GM12872 (cell line): ENCODE results near the gene AASS.

Source experiments
- CTCF ChIP-seq: IDR thresholded peaks from 3 replicates; pipeline ENCODE4 v1.5.1; 2011; ENCODE audit warnings: low read depth, mild to moderate bottlenecking, low read length, moderate library complexity; ENCODE audit not compliant: insufficient read depth

The AASS gene

GRCh38 chr7:122073635-122074034 lies 70.4 kb downstream of the AASS start:
- TF ChIP-seq CTCF, result no peak

GRCh38 chr7:122072924-122073599 lies 71.0 kb downstream of the AASS start:
- TF ChIP-seq CTCF, result no peak

GRCh38 chr7:122072272-122072671 lies 71.8 kb downstream of the AASS start:
- no peak for TF ChIP-seq CTCF

GRCh38 chr7:122070834-122071233 lies 73.2 kb downstream of the AASS start:
- TF ChIP-seq CTCF, result no peak

- no peak for TF ChIP-seq CTCF
Observed at GRCh38 chr7:122070062-122070461, 74.0 kb downstream of the AASS start.

- no peak for TF ChIP-seq CTCF
Observed at GRCh38 chr7:122068999-122069398, 75.0 kb downstream of the AASS start.

GRCh38 chr7:122068046-122068445 lies 76.0 kb downstream of the AASS start:
- no peak for TF ChIP-seq CTCF
